HEK293T (cell line): ENCODE results near the gene RXFP3.
"Not testable (repeated sequence)": the region's sequence is repeated elsewhere in the genome, so short reads cannot be mapped to it uniquely, and the experiment has no call there.

Experiments used
- ELF4 ChIP-seq: fragments of 450-650 bp; IDR thresholded peaks from 2 replicates; pipeline ENCODE4 v1.6.1; 2017; ENCODE audit warnings: antibody characterized with exemption
- PKNOX1 ChIP-seq: fragments of 450-650 bp; IDR thresholded peaks from 2 replicates; pipeline ENCODE4 v1.6.1; 2016

- TF ChIP-seq PKNOX1, ELF4: not testable (repeated sequence)
These were observed 29.9 kb upstream of the RXFP3 start for GRCh38 chr5:33906248-33906647.
